OCI-M2 (cell line): ENCODE measurements around the gene SNURF.
"Not testable (repeated sequence)": the region's sequence is repeated elsewhere in the genome, so short reads cannot be mapped to it uniquely, and the experiment has no call there.

Experiments
- DNase-seq: peaks from one replicate; lab custom pipeline; 2025; ENCODE audit not compliant: unreplicated experiment; lab: John Stamatoyannopoulos, UW

SNURF gene

DNA sequence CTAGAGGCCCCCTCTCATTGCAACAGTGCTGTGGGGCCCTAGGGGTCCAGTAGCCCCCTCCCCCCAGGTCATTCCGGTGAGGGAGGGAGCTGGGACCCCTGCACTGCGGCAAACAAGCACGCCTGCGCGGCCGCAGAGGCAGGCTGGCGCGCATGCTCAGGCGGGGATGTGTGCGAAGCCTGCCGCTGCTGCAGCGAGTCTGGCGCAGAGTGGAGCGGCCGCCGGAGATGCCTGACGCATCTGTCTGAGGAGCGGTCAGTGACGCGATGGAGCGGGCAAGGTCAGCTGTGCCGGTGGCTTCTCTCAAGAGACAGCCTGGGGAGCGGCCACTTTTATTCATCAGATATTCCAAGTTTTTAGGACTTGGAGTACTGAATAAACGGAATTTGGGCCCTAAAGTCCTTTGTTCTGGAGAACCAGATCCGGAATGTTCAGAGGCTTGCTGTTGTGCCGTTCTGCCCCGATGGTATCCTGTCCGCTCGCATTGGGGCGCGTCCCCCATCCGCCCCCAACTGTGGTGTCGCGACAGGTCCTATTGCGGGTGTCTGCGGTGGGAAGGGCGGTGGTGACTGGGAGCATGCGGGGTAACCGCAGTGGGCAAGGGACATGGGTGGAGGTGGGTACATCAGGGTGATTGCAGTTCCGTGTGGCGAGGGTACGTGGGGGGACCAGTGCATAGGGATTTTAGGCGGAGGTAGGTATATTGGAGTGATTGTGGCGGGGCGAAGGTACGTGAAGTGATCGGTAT is at the start of gene SNURF, which contains the start of gene SNRPN:
SNURF (plus strand) TSS at position 205 of the 748 bp plus-strand sequence; CDS start at position 267, 62 bp downstream.
SNRPN (plus strand) TSS at position 205 of the 748 bp plus-strand sequence. CDS start 19,467 bp downstream, outside the sequence.
- no peak for DNase-seq

- no peak for DNase-seq
Observed at GRCh38 chr15:24916305-24917009, 38.3 kb upstream of the SNURF start.

DNA sequence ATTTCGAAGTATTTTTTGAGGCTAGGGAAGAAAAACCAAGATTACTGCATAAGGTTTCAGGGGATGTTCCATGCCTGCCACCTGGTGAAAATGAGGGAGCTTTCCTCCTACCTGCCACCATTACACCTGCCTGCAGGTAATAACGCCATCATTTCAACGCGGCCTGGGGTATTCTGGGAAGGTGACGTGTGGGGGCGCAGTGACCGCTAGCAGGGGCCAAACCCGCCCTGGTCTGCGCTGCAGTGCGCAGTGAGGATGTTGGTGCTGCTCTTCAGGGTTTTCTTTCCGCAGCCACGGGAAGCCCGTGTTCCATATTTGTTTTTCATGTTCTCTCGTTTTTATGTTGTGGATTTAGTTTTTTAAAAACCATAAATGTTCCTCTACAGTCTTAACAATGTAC is 37.4 kb upstream of the SNURF start:
- DNase-seq = no peak

GRCh38 chr15:24919446-24919845 is 35.3 kb upstream of the SNURF start:
- DNase-seq = no peak

GRCh38 chr15:24922781-24923180 is 32.0 kb upstream of the SNURF start:
- DNase-seq = not testable (repeated sequence)

- no peak for DNase-seq
Observed at GRCh38 chr15:24924153-24924552, 30.6 kb upstream of the SNURF start.

GRCh38 chr15:24924621-24925020 is 30.2 kb upstream of the SNURF start:
- DNase-seq = no peak

DNA sequence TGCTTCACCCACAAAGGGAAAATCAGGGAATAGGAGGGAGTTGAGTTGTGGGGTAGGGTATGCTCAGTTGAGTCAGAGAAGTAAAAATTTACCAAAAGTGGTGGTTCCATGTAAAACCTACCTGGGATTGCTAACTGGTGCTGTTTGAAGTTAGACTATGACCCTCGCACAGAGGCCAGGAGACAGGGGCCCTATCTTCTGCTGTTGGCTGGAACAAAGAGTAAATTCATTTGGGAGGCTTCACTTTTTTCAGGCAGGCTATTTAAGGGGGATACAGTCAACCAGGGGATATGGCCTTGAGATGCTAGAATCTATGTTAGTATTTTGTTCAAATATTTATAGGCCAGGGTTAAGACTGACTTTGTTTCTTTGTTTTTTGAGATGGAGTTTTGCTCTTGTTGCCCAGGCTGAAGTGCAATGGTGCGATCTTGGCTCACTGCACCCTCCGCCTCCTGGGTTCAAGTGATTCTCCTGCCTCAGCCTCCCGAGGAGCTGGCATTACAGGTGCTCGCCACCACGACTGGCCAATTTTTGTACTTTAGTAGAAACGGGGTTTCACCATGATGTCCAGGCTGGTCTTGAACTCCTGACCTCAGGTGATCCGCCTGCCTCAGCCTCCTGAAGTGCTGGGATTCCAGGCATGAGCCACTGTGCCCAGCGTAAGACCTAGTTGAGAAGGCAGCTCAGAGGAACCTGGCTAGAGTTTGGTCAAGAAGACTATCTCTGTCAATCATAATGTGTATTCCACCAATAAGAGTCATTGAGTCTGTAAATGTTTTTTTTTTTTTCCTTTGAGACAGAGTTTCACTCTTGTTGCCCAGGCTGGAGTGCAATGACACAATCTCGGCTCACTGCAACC is 22.7 kb upstream of the SNURF start:
- not testable (repeated sequence) for DNase-seq

DNA sequence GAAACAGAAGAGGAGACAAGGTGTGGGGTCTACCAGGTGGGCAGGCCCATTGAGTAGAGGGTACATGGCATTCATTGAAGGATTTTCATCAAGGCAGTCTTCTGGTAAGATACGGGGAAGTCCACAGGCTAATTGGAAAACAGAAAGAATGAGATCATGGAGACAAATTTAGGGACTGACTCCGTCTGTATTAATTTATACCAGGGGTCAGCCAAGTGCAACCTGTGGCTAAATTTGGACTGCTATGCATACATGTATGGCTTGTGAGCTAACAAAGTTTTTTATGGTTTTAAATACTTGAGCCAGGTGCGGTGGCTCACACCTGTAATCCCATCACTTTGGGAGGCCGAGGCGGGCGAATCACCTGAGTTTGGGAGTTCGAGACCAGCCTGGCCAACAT is 21.1 kb upstream of the SNURF start:
- no peak for DNase-seq

DNA sequence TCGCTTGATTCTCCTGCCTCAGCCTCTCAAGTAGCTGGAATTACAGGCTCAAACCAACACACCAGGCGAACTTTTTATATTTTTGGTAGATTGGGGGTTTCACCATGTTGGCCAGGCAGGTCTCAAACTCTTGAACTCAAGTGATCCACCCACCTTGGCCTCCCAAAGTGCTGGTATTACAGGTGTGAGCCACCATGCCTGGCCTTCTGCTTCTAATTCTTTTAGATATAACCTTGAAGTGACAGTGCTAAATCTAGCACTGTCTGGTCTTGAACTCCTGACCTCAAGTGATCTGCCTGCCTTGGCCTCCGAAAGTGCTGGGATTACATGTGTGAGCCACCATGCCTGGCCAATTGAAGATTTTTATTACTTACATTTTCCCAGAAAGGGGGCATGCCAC is 16.6 kb upstream of the SNURF start:
- not testable (repeated sequence) for DNase-seq

DNA sequence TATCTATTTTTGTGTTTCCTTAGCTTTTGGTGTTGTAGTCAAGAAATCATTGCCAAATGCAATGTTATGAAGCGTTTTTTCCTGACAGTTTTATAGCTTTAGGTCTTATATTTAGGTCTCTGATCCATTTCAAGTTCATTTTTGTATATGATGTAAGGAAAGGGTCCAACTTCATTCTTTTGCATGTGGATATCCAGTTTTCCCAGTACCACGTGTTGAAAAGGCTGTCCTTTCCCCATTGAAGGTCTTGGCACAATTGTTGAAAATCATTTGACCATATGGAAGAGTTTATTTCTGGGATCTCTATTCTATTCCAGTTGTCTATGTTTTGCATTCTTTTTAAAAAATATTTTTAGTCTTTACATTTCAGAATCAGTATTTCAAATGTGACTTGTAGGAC is 14.6 kb upstream of the SNURF start:
- DNase-seq = no peak

GRCh38 chr15:24943361-24943760 is 11.4 kb upstream of the SNURF start:
- no peak for DNase-seq

- no peak for DNase-seq
Observed at GRCh38 chr15:24944954-24945353, 9.8 kb upstream of the SNURF start.

DNA sequence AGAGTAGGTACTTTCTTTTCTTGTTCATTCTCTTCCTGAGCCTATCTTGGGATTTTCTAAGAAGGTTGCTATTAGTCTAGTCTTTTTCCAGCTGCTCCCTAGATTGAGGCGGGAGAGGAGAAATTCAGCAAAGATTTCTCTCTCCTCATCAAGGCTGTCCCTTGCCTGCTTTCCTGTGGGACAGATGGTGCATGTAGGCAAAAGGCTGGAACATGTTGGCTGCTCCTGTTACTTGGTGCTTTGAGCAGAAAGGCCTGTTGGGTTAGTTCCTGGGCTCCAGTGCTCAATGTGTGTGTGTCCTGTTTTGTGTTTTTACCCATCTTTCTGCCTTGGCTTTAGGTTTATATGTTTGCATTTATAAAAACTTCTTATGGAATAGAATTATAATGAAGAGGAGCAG is 9.1 kb upstream of the SNURF start:
- DNase-seq = no peak

- DNase-seq = no peak
Observed at GRCh38 chr15:24948495-24948894, 6.3 kb upstream of the SNURF start.

GRCh38 chr15:24955531-24955921 is 739 bp downstream of the SNURF start:
- DNase-seq = no peak

- DNase-seq = no peak
Observed at GRCh38 chr15:24956111-24956838, 1.5 kb downstream of the SNURF start.

- DNase-seq = no peak
Observed at GRCh38 chr15:24957691-24958090, 2.9 kb downstream of the SNURF start.

- no peak for DNase-seq
Observed at GRCh38 chr15:24961967-24962366, 7.2 kb downstream of the SNURF start.

- no peak for DNase-seq
Observed at GRCh38 chr15:24962880-24963279, 8.1 kb downstream of the SNURF start.
